Measurements from ENCODE around the gene SLC8A1. TPM values are rescaled to one million over a fixed set of nuclear protein-coding genes. Genes with fewer than 3 reads are reported as not detected.

SLC8A1 gene
- total and polyA plus RNA-seq, 10 of the 15 experiments (the other 5 are each of a cell fraction or from before 2014, with no cell fraction given) = under 0.01 to 1.2 (median 0.01) TPM; not detected in 3

- intact Hi-C loops (cut with micrococcal nuclease; ENCODE audit: unreplicated experiment) (no loop called here), in situ Hi-C loops (cut with MboI) (no loop called here)
- Histone ChIP-seq H3K4me3 (no peak overlapping the region), H3K27ac (ENCODE audit: control insufficient read depth, insufficient read depth) (no peak overlapping the region), H3K9me3 (replicated peaks; ENCODE audit: control insufficient read depth, insufficient read depth, low read length) (no peaks in the 10 kb centered on the region), H3K9ac (ENCODE audit: control insufficient read depth, insufficient read depth, low read length) (no peak overlapping the region), H3K27me3 (replicated peaks in 1 of 2; ENCODE audit: control insufficient read depth in 2 of 2, insufficient read depth in 2 of 2, low read length in 1 of 2) (no peaks in the 10 kb centered on the region), H3K4me1 (ENCODE audit: control insufficient read depth, insufficient read depth, low read length) (no peaks in the 10 kb centered on the region), H4K20me1 (ENCODE audit: control insufficient read depth, insufficient read depth) (no peaks in the 10 kb centered on the region), H2AFZ (ENCODE audit: control insufficient read depth, low read depth, low read length) (no peak overlapping the region), H3K79me2 (ENCODE audit: control insufficient read depth, insufficient read depth, low read length) (no peaks in the 10 kb centered on the region), H3K36me3 (ENCODE audit: control insufficient read depth in 2 of 2, insufficient read depth in 2 of 2, low read length in 1 of 2) (no peaks in the 10 kb centered on the region), H3K4me2 (ENCODE audit: control insufficient read depth, insufficient read depth) (no peak overlapping the region)
- 54% methylated on average over 3 of the region's 3 CpGs for WGBS (ENCODE audit: insufficient coverage, insufficient replicate concordance, low lambda C conversion rate, missing lambda C conversion rate)
- BruUV-seq (replicated peaks) = no TSS peak
- ChIA-PET RAD21 (ENCODE audit: unreplicated experiment) (no interaction called here), SMC1A (ENCODE audit: uncharacterized antibody, unreplicated experiment) (no interaction called here), CTCF (no interaction called here), POLR2A (no interaction called here)
- DNase-seq (ENCODE audit: low read depth, low spot score) (no peak), ATAC-seq (no peak), FAIRE-seq (no peak)
- no peak for TF ChIP-seq BCLAF1 (IDR thresholded peaks at IDR 0.05)
- no peak for TF ChIP-seq PKNOX1 (IDR thresholded peaks at IDR 0.05)
- no peak for TF ChIP-seq NBN (IDR thresholded peaks at IDR 0.05)
- no peak for TF ChIP-seq USF2 (IDR thresholded peaks at IDR 0.05; ENCODE audit: borderline replicate concordance, low read depth, low read length)
- no peak for TF ChIP-seq SMAD5 (IDR thresholded peaks at IDR 0.05; ENCODE audit: low read depth)
- TF ChIP-seq CHD1 (IDR thresholded peaks at IDR 0.05; ENCODE audit: low read depth, low read length) = no peak
Measured at GRCh38 chr2:40169856-40170255, 282.0 kb downstream of the SLC8A1 start.

Measured in GM12878 (cell line).